HG03108 (cell line): ENCODE measurements around the gene ADRB2.
"Not testable (repeated sequence)": the region's sequence is repeated elsewhere in the genome, so short reads cannot be mapped to it uniquely, and the experiment has no call there.

Experiments
- ATAC-seq: cut with Tn5 transposase; IDR thresholded peaks from one replicate; pipeline ENCODE4 v1.9.1; 2021; ENCODE audit warnings: moderate library complexity; ENCODE audit not compliant: unreplicated experiment

ADRB2 gene

GRCh38 chr5:148855249-148856008 lies 29.0 kb downstream of the ADRB2 start:
- ATAC-seq, result no peak

- no peak for ATAC-seq
Observed at GRCh38 chr5:148856009-148856367, 29.6 kb downstream of the ADRB2 start.

- ATAC-seq, result no peak
Observed at GRCh38 chr5:148856424-148856823, 30.0 kb downstream of the ADRB2 start.

GRCh38 chr5:148857474-148857873 lies 31.1 kb downstream of the ADRB2 start:
- no peak for ATAC-seq

GRCh38 chr5:148858106-148858505 lies 31.7 kb downstream of the ADRB2 start:
- no peak for ATAC-seq

- no peak for ATAC-seq
Observed at GRCh38 chr5:148858547-148858946, 32.1 kb downstream of the ADRB2 start.

GRCh38 chr5:148859703-148860102 lies 33.3 kb downstream of the ADRB2 start:
- ATAC-seq, result no peak

GRCh38 chr5:148860599-148860998 lies 34.2 kb downstream of the ADRB2 start:
- no peak for ATAC-seq

- no peak for ATAC-seq
Observed at GRCh38 chr5:148861088-148861487, 34.7 kb downstream of the ADRB2 start.

GRCh38 chr5:148861696-148862095 lies 35.3 kb downstream of the ADRB2 start:
- no peak for ATAC-seq

GRCh38 chr5:148864113-148864841 lies 37.9 kb downstream of the ADRB2 start:
- ATAC-seq, result no peak

- no peak for ATAC-seq
Observed at GRCh38 chr5:148866024-148866423, 39.6 kb downstream of the ADRB2 start.

- ATAC-seq, result no peak
Observed at GRCh38 chr5:148873120-148873519, 46.7 kb downstream of the ADRB2 start.

GRCh38 chr5:148873690-148874485 lies 47.5 kb downstream of the ADRB2 start:
- no peak for ATAC-seq

- no peak for ATAC-seq
Observed at GRCh38 chr5:148875205-148875875, 48.9 kb downstream of the ADRB2 start.

- ATAC-seq, result not testable (repeated sequence)
Observed at GRCh38 chr5:148877436-148877835, 51.0 kb downstream of the ADRB2 start.
